Heart left ventricle (tissue), 13 donors: Measurements from ENCODE around the gene CLDN17.

Experiments used
- POLR2A ChIP-seq, 2 donors: fragments of 450-650 bp; IDR thresholded peaks; one replicate each; pipeline ENCODE4 v1.6.1; 2017; ENCODE audit warnings: antibody characterized with exemption in 2 of 2, mild to moderate bottlenecking in 2 of 2, moderate library complexity in 2 of 2
- TF ChIP-seq, protein P1 (sequence below), 12 donors: fragments of 200-600 bp; sonication (generic) in 4 of 12; IDR thresholded peaks; one replicate each; pipeline versions ENCODE4 v1.5.0 to v1.8.0; 2018 to 2022; ENCODE audit warnings: antibody characterized with exemption in 12 of 12, mild to moderate bottlenecking in 5 of 12
- donor health status: ischemic (EF 13 %, LVEDD 7.1; RV severe dilation, severe dysfunction).
- donor health status: DM: no; HTN: yes; CAD: no.
- donor health status: DM: no; HTN: no; CAD: no.
- donor health status: ischemic (EF 25% LVEDD 6.9; RV normal size, moderate dysfunction).
- donor health status: ischemic (EF 25% LVEDD 5.7; RV mildly dilated, moderate dysfunction).
- donor health status: ischemic (EF 35%, LVEDD 5.7; RV mildly dilated, moderate dysfunction).
- donor health status: nonischemic (EF 11% LVEDD 7.7; RV severe dilation, severe dysfunction).
- donor health status: DM: yes; HTN: yes; CAD: no.
- donor health status: PGD.
- donor health status: ischemic (EF 29% LVEDD 5.4; RV normal size, mild dysfunction).
- donor health status: nonischemic (EF 23%, LVEDD 6.1; RV moderate dilation, normal function).

DNA sequence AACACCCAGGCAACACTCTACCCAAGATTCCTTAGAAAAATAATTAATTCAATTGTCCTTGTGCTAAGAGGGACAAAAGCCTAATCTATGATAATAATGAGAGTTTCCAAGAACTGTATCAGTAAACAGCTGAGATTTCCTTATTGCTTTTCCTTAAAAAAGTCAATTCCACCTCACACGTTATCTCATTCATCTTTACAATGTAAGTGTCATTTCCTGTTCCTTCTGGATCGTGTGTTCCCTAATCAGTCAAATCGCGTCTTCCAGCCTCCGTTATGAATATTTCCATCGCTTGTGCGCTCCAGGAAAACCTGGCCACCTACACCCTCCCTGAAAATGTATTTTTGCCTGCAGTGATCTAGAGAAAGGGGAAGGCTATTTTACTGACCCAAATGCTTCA, 23.9 kb upstream of the CLDN17 start:
- TF ChIP-seq, protein P1, sequence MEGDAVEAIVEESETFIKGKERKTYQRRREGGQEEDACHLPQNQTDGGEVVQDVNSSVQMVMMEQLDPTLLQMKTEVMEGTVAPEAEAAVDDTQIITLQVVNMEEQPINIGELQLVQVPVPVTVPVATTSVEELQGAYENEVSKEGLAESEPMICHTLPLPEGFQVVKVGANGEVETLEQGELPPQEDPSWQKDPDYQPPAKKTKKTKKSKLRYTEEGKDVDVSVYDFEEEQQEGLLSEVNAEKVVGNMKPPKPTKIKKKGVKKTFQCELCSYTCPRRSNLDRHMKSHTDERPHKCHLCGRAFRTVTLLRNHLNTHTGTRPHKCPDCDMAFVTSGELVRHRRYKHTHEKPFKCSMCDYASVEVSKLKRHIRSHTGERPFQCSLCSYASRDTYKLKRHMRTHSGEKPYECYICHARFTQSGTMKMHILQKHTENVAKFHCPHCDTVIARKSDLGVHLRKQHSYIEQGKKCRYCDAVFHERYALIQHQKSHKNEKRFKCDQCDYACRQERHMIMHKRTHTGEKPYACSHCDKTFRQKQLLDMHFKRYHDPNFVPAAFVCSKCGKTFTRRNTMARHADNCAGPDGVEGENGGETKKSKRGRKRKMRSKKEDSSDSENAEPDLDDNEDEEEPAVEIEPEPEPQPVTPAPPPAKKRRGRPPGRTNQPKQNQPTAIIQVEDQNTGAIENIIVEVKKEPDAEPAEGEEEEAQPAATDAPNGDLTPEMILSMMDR (IDR thresholded peaks at IDR 0.05), result no peak
- no peak for TF ChIP-seq POLR2A (IDR thresholded peaks at IDR 0.05)
